NCI-H128 (cell line): ENCODE measurements around the gene PARVG.
"Not testable (repeated sequence)": the region's sequence is repeated elsewhere in the genome, so short reads cannot be mapped to it uniquely, and the experiment has no call there.

Experiments
- DNase-seq: peaks from one replicate; lab custom pipeline; 2025; ENCODE audit not compliant: unreplicated experiment; lab: John Stamatoyannopoulos, UW

Gene PARVG

DNA sequence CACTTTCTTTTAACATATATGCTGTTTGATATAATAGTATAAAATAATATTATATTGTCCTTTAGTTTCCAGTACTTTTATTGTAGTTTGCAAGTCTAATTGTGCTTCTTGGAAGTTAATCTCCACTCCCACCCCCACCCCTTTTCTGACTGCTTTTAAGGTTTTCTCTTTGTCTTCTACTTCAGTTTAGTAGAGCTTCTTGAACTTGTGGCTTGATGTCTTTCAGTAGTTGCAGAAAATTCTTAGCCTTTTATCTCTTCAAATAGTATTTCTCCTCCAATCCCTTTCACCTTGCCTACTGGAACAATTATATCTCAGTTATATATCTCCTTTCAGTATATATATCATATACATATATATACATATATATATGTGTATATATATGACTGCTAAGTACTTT, 56.6 kb downstream of the PARVG start:
- DNase-seq: no peak

DNA sequence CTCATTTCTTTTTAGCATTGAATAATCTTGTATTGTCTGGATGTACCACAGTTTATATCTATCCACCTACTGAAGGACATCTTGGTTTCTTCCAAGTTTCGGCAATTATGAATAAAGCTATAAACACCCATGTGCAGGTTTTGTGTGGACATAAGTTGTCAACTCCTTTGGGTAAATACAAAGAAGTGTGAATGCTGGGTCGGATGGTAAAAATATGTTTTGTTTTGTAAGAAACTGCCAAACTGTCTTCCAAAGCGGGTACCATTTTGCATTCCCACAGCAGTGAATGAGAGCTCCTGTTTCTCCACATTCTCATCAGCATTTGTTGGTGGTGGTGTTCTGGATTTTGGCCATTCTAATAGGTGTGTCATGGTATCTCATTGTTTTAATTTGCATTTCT, 60.4 kb downstream of the PARVG start:
- not testable (repeated sequence) for DNase-seq

DNA sequence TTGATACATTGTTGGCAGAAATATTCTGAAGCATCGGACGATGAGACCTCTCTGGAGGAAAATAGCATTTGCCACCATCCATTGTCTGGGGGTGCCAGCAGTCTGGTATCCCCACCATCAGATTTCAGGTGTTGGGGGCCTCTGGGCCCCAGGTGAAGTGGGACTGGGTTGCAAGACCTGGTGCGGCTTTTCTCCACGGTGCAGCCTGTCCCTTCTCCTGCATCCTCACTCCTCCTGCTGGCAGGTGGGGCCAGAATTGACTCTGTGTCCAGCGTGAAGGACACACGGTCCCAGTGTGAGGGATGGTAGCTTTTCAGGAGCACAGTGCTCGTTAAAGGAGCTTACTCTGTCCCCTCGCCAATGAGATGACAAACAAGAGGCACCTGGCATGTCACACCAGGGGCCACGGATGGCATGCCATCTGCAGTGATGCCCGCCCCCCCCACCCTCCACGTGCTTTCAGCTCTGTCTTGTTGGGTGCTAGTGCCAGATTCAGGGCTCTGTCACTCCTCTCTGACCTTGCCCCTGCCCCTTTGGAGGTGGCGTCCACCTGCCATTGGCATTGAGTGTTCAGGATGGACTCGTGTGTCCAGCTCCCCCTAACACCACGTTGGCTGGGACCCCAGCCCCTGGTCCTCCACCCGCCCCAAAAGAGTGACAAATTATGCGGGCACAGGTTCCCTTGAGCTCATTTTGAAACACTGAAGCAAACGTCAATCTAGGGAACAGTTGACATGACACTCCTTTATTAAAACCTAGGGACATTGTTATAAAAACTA, 62.4 kb downstream of the PARVG start:
- no peak for DNase-seq

DNA sequence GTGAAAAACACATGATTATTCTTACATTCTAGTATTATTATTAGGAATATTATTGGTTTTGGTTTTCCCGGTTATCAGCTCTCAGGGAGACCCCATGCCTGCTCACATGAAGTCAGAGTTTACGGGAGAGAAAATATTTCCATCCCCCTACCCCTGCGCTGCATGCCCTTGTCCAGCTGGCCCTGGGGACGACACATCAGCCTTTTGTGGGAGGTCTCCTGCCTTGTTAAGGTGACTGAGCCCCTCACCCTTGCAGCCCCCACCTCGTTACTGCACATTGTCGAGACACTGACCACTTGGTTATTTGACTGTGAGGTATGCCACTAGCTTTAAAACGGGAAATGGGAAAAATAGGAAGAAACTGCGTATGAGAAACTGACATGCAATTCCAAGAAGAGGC, 63.0 kb downstream of the PARVG start:
- no peak for DNase-seq

DNA sequence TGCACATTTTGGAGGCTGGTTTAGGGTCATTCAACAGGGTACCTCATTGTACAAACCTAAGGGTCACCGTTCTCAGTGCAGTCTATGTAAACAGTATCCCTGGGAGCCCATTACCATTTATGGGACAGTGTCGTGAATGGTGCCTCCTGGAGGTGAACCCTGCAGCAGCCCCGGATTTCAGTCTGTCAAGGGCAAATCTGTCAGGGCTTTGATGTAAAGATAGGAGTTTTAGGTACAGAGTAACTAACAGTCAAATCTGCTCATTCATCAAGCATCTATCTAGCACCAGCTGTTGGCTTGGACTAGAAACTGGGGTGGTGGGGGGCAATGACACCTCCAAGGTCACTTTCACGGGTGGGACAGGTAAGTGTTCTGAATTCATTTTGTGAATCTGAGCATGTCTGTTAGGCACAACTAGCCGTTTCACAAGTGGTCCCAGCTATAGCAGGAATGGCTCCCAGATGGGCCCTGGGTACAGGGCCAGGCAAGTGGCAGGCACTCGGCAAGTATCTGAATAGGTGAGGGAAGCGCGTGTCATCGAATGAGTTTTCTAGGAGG, 63.6 kb downstream of the PARVG start:
- no peak for DNase-seq

DNA sequence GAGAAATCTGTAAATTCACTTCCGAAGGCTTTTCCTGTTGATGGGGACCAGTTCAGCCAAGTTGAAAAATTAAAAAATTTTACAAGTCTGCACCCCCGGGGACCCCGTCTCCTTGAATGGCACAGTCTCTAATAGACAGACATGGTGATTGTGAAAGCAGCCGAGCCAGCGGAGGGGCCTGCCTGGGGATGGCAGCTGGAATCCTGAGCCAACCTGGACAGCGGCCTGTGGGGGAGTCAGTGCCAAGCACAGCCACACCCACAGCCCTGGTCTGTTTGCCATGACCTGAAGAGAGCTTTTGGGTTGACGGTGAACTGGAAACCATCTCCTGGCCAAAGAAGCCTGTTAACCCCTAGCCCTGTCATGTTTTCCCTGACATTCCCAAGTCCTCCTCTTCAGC, 64.7 kb downstream of the PARVG start:
- no peak for DNase-seq

DNA sequence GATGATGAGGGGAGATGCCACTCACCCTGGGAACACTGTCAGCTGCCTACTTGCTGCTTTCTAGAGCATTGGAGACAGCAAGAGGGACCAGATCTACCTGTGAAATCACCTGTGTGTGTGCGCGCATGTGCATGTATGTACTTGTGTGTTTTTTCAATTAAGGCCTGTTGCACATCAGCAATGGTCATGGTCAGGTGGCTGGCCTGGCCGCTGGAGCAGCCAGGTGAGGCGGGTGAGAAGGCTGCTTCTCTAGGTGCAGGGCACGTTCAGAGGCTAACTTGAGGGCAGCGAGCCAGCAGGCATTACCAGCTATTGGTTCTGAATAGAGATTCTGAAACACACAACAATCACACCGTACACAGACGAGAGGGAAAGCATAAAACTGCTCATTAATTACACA, 65.1 kb downstream of the PARVG start:
- DNase-seq: no peak

DNA sequence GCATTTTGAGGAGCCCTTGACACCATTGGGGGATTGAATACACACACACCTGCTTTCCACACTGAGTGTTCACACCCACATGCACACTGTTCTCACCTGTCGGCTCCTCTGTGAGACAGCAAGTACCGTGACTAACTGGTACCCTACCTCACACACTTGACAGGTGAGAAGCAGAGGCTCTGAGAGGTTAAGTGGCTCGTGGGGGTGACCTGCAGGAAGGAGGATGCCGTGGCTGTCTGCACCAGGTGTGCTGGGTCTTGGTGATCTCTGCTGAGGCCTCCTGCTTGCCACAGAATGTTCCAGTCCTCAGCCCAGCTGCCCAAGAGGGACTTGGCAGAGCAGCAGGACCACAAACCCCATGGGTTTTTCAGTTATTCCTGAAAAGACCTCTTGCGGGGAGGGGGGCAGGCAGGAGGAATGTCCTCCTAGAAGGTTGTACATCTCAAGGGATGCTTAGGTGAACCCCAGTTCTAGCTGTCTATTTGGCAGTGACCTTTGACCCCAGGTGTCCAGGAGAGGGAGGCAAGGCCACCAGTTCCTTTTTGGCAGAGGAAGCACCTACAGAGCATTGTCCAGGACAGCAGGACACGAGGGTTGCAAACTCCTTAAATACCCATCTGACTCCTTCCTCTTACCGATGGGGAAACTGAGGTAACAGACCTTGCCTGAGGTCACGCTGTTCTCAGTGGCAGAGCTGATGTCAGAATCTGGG, 66.0 kb downstream of the PARVG start:
- DNase-seq: no peak

DNA sequence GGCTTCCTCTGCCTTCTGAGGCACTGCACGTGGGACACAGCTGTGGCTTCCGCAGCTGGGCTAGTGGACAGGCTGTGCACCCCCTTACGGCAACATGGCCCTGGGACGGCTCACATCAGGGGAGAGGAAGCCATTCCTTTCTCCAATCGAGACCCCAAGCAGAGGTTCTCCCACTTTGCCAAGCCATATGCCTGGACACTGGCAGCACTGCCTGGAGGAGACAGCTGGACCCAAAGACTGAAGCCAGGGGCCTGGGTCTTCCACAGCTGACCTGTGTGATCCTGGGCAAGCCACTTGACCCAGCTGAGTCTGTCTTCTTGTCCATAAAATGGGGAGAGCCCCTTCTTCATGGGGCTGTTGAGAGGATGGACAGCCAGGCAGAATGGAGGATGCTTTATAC, 66.6 kb downstream of the PARVG start:
- no peak for DNase-seq

DNA sequence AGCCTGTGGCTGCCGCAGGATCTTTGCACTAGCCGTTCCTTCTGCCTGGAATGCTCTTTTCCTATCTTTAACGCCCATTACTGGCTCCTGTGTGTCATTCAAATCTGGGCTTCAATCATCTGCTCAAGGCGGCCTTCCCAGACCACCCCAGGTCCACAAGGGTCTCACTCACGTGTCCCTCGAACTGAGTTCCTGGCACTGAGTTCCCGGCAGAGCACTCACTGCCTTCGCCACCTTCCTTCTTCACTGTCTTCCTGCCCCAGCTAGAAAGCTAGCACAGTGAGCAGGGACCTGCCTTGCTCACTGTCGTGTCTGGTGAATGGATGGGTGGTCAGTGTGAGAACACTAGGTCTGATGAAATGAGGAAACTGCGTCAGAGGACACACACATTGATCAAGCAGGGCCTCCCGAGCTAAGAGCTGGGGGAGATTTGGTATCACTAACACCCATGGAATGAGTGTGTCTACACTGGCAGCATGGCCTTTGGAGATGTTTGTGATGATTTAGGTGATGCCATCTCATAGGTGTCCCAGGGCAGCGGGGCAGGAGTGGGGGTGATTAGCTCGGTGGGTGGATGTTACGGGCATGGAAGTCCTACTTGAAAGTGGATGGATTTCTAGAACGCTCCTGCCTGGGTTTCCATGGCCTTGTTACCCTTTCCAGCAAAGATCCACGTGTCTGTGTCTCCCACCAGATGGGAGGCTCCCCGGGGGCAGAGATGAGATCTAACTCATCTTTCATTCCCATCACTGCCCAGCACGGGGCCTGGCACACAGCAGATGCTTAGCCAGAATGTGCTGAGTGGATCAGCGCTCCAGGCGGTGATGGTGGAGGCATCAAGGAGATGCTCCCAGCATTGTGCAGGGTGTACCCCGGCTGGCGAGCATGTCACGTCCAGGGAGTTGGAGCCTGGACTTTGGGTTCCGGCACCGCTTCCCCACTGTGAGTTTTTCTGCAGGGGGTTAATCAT, 67.5 kb downstream of the PARVG start:
- DNase-seq: no peak

DNA sequence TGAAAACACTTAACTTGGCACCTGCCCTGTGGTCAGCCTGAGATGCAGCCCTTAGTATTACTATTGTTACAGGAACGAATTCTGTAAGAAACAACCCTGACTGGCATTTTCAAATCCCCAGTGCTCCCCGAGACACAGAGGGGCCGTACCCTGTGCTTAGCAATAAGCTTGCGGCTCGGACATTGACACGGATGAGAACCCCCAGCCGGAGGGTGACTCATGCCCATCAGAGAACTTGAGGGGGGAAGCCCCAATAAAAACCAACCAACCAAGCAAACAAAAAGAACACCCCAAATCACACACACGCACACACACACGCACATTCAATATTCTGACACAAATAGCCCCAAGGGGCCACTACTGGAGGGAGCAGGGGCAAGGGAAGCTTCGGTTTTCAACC, 68.2 kb downstream of the PARVG start:
- no peak for DNase-seq

DNA sequence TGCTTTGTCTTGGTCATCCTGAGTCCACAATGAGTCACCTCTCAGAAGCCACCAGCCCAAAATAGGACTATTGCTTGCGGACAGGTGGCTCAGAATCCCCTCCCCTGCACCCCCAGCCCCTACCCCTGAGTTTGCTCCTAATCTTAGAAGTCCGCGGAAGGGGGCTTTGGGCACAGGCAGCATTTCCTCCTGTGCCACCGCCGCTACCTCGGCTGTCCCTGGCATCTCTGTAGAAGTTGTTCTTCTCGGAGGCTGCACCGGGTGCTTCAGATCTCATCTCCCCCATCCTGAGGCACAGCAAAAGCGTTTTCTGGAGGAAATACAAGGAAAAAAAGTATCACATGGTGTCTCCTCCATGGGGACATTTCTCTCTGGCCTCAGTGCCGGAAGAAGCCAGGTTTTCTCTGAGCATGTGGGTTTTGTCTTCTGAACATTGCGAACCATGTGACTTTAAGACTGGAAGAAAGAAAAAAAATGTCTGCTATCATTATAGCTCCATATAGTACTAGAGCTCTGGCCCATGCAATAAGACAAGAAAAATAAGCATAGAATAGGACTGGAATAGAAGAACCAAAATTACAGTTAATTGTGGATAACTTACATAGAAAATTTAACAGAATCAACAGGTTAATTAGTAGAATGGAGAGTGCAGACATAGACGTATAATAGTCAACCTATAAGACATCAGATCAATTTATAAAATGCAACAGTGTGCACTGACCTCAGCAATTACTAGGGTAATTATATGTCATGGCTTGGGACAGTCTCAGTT, 68.8 kb downstream of the PARVG start:
- DNase-seq: no peak

DNA sequence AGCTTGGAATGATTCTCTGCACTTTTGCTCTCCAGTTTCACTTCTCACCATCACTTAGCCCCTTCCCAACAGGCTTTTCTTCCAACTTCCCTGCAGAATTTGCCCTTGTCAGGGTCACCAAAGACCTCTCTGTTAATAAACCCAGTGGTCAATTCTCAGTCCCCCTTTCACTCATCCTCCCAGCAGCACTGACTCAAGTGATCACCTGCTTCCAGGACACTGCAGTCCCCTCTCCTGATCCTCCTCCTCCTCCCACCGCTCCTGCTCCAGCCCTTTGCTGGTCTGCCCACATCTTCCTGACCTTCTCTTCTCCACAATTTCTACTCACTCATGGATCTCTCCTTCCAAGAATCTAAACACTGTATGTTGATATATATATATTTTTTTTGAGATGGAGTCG, 74.1 kb downstream of the PARVG start:
- no peak for DNase-seq

DNA sequence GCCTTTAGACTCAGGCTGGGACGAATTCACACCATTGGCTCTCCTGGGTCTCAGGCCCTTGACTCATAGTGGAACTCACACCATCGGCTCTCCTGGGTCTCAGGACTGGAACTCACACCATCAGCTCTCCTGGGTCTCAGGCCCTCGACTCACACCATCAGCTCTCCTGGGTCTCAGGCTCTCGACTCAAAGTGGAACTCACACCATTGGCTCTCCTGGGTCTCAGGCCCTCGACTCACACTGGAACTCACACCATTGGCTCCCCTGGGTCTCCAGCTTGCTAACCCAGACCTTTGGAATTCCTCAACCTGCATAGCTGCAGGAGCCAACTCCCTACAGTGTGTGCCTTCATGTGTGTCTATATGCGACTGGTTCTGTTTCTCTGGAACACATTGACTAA, 75.4 kb downstream of the PARVG start:
- no peak for DNase-seq

DNA sequence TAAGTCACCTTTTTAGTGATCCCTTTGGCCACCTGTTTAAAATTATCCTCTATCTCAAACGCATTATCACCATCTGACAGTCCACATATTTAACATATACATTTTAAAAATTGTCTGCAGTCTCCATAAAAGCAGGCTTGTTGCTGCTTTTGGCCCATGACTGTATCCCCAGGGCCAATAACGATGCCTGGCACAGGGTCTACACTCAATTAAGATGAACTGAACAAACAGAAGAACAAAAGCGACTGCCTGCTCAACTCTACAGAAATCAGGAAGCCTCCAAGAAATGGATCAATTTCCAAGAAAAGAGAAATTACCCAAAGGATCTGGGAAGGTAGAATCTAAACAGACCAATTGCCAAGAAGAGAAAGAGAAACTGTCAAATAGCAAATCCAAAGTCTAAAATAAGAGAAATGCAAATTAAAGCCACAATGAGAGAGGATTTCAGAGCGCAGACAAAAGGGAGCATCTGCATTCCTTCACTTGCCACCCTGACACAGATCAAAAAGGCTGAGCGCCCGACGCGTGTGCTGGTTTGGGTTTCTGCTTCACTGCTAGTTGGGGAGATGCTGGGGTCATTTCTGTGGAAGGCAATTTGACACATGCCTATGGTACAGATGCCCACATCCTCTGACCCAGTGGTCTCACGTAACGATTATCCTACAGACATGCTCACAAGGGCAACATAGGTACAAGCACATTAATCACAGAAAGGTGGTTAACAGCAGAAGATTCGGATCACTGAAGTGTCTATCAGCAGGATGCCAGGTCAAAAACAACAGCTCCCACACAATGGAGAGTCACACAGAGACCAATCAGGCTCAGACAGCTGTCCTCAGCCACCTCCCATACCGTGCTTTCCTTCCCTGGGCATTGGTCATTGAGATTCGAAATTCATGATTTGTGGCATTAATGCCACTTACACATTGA, 76.1 kb downstream of the PARVG start:
- DNase-seq: no peak
